ENCODE data around the gene MCTP1.
"Not testable (repeated sequence)": the region's sequence is repeated elsewhere in the genome, so short reads cannot be mapped to it uniquely, and the experiment has no call there.

MCTP1 gene

DNA sequence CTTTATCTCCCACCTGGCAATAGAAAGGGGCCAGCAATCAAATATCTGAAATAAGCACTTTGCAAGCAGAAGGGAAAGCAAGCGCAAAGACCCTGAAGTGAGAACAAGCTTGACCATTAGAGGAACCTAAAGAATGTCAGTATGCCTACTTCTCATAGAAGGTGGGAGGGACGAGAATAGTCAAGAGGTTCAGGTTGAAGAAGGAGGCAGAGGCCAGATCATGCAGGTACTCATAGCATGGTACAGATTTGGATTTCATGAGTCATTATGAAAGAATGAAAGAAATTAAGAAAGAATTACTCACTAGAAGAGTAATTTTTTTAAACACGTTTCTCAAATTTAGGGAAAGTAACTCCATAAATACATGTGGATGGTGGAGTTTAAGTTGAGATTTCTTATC, 33.7 kb downstream of the MCTP1 start:
- no peak for DNase-seq (ENCODE audit: low spot score)

GRCh38 chr5:95244479-95244878, 40.4 kb downstream of the MCTP1 start:
- DNase-seq (ENCODE audit: low spot score) = no peak

DNA sequence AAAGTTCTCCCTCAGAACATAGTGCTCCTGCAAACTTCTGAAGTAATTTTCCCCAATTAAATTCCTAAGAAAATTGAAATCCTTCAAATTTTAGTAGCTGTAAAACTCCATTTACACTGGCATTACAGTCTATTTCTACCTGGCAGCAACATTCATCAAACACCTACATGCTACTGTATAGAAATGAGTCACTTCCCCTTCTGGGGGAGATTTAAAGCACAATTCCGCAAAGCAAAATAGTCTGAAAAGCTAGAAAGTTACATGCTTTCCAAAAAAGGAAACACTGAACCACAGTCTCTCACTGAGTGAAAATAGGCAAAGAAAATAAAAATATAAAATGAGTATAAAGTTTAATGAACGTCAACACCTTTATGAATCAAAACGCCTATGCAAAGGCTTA, 43.3 kb downstream of the MCTP1 start:
- no peak for DNase-seq (ENCODE audit: low spot score)

DNA sequence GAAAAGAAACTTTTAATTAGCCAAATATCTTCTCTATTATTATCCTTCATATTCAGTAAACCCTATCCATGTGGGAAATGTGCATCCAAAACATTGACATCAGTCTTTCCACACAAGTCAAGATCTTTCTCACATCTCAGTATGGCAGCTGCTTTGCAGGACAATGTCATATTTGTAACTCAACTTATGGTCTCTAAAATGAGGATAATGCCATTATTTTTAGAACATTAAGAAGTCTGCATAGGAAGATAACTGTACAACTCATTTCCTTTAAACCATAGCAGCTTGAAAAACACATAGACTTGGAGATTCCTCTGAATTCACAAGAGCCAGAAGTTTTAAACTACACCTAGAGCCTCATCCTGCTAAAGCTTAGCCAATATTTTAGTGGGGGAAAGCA, 43.7 kb downstream of the MCTP1 start:
- no peak for DNase-seq (ENCODE audit: low spot score)

DNA sequence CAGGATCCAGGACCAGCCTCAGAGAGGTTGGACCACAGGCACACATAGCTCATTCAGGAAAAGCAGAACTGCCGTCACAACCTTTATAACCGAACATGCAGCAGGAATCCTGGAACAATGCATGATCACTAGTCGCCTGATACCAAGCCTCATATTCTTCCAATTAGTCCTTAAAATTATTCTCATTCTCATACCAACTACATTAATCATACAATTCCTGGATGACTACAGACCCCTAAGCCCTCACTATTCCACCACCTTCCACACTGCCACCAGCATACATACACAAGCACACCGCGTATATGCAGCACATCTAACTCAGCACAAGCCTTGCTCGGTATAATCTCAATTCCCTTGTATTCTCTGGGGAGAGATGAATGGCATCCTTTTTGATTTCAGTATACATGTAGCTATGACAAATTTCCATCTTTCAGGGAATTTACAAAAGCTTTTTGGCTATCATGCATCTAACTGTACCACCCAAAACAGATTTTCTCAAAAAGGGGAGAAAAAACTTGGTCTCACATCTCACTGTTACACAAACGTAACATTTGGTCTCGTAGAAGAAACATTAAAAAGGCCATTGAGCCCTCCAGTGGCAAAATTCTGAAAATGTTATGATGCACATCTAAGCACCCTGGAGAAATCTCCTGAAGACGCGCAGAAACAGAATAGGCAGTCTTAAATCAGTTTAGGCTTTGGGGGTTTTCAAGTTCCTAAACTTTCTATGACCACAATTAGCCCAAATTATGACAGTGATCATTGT, 46.2 kb downstream of the MCTP1 start:
- no peak for DNase-seq (ENCODE audit: low spot score)

- no peak for DNase-seq (ENCODE audit: low spot score)
Measured at GRCh38 chr5:95237324-95237723, 47.6 kb downstream of the MCTP1 start.

DNA sequence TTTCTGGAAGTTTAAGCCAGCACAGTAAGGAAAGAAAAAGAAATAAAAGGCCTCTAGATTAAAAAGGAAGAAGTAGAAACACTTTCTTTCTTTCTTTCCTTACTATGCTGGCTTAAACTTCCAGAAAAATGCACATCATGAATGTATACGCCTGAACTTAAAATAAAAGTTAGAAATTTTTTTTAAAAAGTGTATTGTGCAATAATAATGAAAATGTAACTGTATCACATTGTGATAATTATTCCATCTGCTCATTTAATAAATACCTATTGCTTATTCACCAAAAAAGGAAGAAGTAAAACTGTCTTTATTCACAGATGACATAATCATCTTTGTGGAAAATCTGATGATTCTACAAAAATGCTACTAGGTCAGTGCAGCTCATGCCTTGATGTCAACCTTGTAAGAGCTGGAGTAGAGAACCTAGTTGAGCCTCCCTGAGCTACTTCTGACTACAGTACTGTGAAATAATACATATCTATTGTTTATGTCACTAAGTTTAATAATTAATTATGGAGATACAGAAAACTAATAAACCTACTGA, 49.4 kb downstream of the MCTP1 start:
- no peak for DNase-seq (ENCODE audit: low spot score)

- DNase-seq (ENCODE audit: low spot score) = no peak
Measured at GRCh38 chr5:95229646-95230045, 55.2 kb downstream of the MCTP1 start.

GRCh38 chr5:95224701-95225459, 60.0 kb downstream of the MCTP1 start:
- no peak for DNase-seq (ENCODE audit: low spot score)

DNA sequence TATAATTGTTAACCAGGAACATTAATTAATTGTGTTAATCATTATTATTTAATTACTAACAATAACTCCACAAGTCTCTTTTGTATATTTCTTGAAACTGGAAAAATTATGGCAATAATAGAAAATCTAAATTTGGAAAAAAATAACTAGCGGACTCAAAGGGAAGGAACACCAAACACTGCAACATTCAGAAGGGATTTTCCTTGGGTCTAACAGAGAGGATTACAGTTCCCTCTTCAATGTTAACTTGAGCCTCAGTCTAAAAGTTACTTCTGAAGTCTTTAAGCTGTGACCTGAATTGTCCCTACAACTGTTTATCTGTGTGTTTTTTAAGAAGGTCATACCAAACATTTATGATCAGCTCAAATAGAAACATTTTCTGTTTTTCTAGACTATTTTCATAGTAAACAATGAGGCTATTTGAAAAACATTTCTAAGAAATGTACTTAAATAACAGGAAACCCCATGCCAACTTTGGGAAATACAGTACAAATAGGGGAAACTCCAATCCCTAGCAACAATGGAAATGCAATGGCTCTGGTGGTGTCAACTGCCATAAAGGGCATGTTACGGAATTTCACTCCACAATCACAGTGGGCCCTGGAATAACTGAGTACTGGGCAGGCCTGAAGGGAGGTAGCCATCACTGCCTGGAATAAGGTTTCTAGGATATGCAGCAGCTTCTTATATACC, 61.2 kb downstream of the MCTP1 start:
- DNase-seq (ENCODE audit: low spot score) = no peak

DNA sequence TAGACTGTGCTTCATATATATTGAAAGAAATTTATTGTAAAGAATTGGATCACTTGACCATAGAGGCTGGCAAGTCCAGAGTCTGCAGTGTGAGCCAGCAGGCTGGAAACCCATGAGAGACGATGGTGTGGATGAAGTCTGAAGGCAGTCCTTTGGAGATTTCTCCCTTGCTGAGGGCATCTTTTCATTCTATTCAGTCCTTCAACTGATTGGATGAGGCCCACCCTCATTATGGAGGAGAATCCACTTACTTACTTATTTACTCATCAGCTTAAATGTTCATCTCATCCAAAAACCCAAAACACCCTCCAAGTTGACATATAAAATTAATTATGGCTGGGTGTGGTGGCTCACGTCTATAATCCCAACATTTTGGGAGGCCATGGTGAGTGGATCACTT, 62.1 kb downstream of the MCTP1 start:
- no peak for DNase-seq (ENCODE audit: low spot score)

GRCh38 chr5:95221234-95221633, 63.7 kb downstream of the MCTP1 start:
- DNase-seq (ENCODE audit: low spot score) = no peak

- DNase-seq (ENCODE audit: low spot score) = no peak
Measured at GRCh38 chr5:95220381-95220780, 64.5 kb downstream of the MCTP1 start.

DNA sequence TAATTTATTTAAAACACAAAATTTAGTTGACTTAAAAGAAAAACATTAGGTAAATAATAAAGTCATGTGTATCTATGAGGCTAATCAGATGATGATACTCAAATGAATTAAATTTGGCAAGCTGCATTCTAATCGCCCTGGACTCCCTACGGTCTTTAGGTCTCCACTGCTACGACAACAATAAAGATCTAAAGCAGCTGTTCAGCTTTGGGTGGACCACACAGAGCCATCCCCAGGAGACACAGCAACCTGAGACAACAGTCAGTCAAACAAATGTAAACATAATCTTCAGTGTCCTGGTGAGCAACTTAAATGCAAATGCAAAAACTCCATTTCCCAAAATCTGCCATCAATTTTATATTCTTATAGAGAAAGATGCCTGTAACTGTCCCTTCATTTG, 65.5 kb downstream of the MCTP1 start:
- no peak for DNase-seq (ENCODE audit: low spot score)

GRCh38 chr5:95217881-95218280, 67.0 kb downstream of the MCTP1 start:
- no peak for DNase-seq (ENCODE audit: low spot score)

DNA sequence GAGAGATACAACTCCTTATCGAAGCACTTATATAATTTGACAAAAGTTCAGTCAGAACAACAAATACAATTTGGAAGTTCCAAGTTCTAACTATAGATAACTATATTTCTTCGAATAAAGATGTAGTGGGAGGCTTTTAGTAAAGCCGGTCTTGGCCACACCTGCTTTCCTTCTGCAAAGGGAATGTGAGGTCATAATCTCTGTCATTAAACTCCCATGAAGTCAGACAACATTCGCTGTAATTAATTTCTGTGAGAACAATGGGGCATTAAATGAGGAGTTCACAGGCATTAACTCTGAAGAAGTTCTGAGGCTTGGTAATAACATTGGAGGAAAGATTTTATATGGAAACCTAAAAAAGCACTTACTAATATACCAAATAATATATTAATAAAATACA, 67.5 kb downstream of the MCTP1 start:
- no peak for DNase-seq (ENCODE audit: low spot score)

- DNase-seq (ENCODE audit: low spot score) = no peak
Measured at GRCh38 chr5:95216136-95216955, 68.5 kb downstream of the MCTP1 start.

- not testable (repeated sequence) for DNase-seq (ENCODE audit: low spot score)
Measured at GRCh38 chr5:95207811-95208210, 77.1 kb downstream of the MCTP1 start.

GRCh38 chr5:95194856-95195255, 90.0 kb downstream of the MCTP1 start:
- no peak for DNase-seq (ENCODE audit: low spot score)

GRCh38 chr5:95191330-95191729, 93.6 kb downstream of the MCTP1 start:
- no peak for DNase-seq (ENCODE audit: low spot score)

- DNase-seq (ENCODE audit: low spot score) = no peak
Measured at GRCh38 chr5:95184924-95185323, 100.0 kb downstream of the MCTP1 start.

- no peak for DNase-seq (ENCODE audit: low spot score)
Measured at GRCh38 chr5:95181644-95182043, 103.2 kb downstream of the MCTP1 start.
